ENCODE results near the gene LRP5.
A peak's percentile ranks its signal among the peaks of the same experiment; 100 is the strongest.
"Not testable (repeated sequence)": the region's sequence is repeated elsewhere in the genome, so short reads cannot be mapped to it uniquely, and the experiment has no call there.

The LRP5 gene

DNA sequence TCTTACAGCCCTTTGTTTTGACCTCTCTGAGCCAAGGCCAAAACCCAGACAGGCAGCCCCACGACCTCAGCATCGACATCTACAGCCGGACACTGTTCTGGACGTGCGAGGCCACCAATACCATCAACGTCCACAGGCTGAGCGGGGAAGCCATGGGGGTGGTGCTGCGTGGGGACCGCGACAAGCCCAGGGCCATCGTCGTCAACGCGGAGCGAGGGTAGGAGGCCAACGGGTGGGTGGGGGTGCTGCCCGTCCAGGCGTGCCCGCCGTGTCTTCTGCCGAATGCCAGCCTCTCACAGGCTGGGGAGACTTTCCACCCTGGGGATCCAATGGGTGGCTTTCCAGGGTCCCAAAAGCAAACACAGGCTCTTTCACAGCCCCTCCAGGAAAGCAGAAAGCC is 111.1 kb downstream of the LRP5 start:
- H3K9ac ChIP-seq (ENCODE audit: low read length) = no peak overlapping the region
- no peak overlapping the region for H3K4me3 ChIP-seq (ENCODE audit: low read length)
- no peak for DNase-seq (ENCODE audit: low read depth)
- no peaks in the 10 kb centered on the region for H3K27me3 ChIP-seq (replicated peaks; ENCODE audit: control insufficient read depth, insufficient read depth, low read length)
- H3K36me3 ChIP-seq (ENCODE audit: control insufficient read depth, insufficient read depth, low read length, severe bottlenecking) = peaks cover 17% of the 10 kb centered on the region
- H3K9me3 ChIP-seq (ENCODE audit: control insufficient read depth, low read length) = no peaks in the 10 kb centered on the region
- no peaks in the 10 kb centered on the region for H3K4me1 ChIP-seq (ENCODE audit: control insufficient read depth, insufficient read depth, low read length)

DNA sequence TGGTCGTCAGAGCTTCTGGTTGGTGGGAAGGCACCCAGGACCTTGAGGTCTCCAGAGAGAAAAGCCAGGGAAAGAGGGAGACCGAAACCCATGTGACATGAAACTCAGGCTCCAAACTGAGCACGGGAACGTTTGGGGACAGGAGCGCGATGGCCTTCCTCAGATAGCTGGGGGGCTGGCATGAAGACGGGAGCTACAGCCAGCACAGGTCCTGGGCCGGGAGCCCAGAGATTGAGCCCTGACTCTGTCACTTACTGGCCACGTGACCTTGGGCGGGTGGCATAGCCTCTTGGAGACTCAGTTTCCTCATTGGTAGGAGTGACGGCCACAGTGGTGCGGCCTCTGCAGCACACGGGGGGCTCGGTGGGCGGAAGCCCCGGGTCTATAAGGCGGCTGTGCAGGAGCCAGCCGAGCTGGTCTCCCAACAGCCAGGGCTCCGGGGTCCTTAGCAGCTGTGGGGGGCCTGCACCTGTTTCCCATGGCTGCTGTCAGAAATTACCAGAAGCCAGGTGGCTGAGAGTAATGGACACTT is 111.8 kb downstream of the LRP5 start:
- Histone ChIP-seq H3K36me3 (ENCODE audit: control insufficient read depth, insufficient read depth, low read length, severe bottlenecking) (peaks cover 19% of the 10 kb centered on the region), H3K9ac (ENCODE audit: low read length) (no peak overlapping the region), H3K27me3 (replicated peaks; ENCODE audit: control insufficient read depth, insufficient read depth, low read length) (no peaks in the 10 kb centered on the region), H3K4me3 (ENCODE audit: low read length) (no peak overlapping the region), H3K4me1 (ENCODE audit: control insufficient read depth, insufficient read depth, low read length) (no peaks in the 10 kb centered on the region), H3K9me3 (ENCODE audit: control insufficient read depth, low read length) (peaks cover 1% of the 10 kb centered on the region)
- DNase-seq (ENCODE audit: low read depth) = no peak

DNA sequence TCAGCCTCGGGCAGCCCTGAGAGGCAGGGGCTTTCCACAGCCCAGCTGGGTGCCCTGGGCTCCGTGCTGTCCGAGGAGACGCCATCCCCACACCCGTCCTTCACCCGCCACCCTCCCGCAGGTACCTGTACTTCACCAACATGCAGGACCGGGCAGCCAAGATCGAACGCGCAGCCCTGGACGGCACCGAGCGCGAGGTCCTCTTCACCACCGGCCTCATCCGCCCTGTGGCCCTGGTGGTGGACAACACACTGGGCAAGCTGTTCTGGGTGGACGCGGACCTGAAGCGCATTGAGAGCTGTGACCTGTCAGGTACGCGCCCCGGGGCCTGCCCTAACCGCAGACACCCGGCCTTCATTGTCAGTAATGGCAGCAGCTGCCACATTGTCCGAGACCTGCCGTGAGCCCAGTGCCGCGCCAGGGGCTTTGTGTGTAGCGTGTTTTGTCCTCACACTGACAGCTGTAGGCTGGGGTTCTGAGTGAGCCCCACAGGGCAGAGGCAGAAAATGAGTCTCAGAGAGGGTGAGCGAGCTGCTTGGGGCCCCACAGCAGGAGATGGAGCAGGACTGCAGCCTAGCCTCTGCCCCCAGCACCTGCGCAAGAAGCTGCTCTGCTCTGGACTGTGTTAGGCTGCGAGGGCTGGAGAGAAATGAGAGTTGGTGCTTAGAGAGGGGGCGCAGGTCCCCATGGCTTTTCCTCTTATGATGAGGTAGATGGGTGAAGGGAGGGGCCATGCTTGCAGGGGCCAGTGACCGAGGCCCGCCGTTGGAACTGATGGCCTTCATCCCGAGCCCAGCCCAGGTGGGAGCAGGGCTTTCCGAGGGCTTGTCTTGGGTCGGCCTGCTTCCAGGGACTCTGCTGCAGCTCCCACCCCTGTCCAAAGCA is 112.8 kb downstream of the LRP5 start:
- H3K4me1 ChIP-seq (ENCODE audit: control insufficient read depth, insufficient read depth, low read length) = no peaks in the 10 kb centered on the region
- peaks cover 10% of the 10 kb centered on the region for H3K9me3 ChIP-seq (ENCODE audit: control insufficient read depth, low read length)
- H3K36me3 ChIP-seq (ENCODE audit: control insufficient read depth, insufficient read depth, low read length, severe bottlenecking) = peaks cover 29% of the 10 kb centered on the region
- no peak for DNase-seq (ENCODE audit: low read depth)
- no peak overlapping the region for H3K4me3 ChIP-seq (ENCODE audit: low read length)
- H3K9ac ChIP-seq (ENCODE audit: low read length) = no peak overlapping the region
- H3K27me3 ChIP-seq (replicated peaks; ENCODE audit: control insufficient read depth, insufficient read depth, low read length) = no peaks in the 10 kb centered on the region

DNA sequence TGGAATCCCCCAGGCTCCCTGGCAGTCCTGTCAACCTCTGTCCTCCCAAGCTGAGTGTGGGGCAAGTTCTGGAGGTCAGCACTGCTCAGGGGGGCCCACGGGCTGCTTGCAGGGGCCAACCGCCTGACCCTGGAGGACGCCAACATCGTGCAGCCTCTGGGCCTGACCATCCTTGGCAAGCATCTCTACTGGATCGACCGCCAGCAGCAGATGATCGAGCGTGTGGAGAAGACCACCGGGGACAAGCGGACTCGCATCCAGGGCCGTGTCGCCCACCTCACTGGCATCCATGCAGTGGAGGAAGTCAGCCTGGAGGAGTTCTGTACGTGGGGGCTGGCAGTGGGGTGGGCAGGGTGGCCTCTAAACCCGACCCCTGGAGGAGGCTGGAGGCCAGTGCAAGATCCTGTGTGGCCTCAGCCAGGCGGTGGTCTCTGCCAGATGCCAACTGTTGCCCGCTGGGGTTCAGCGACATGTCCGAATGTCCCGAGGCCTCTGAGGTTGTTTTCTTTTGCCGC is 113.5 kb downstream of the LRP5 start:
- DNase-seq (ENCODE audit: low read depth) = no peak
- Histone ChIP-seq H3K9ac (ENCODE audit: low read length) (no peak overlapping the region), H3K27me3 (replicated peaks; ENCODE audit: control insufficient read depth, insufficient read depth, low read length) (no peaks in the 10 kb centered on the region), H3K36me3 (ENCODE audit: control insufficient read depth, insufficient read depth, low read length, severe bottlenecking) (peaks cover 34% of the 10 kb centered on the region), H3K9me3 (ENCODE audit: control insufficient read depth, low read length) (peaks cover 10% of the 10 kb centered on the region), H3K4me1 (ENCODE audit: control insufficient read depth, insufficient read depth, low read length) (no peaks in the 10 kb centered on the region), H3K4me3 (ENCODE audit: low read length) (no peak overlapping the region)

DNA sequence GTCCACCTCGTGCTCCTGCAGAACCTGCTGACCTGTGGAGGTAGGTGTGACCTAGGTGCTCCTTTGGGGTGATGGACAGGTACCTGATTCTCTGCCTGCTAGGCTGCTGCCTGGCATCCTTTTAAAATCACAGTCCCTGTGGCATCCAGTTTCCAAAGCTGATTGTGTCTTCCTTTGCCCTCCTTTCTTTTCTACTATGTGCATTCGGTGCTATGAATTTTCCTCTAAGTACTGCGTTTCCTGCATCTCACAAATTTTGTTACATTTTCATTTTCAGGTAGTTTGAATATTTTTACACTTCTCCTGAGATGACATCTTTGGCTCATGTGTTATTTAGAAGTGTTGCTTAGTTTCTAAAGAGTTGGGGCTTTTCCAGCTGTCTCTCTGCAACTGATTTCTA is 117.3 kb downstream of the LRP5 start:
- Histone ChIP-seq H3K36me3 (ENCODE audit: control insufficient read depth, insufficient read depth, low read length, severe bottlenecking) (peaks cover 53% of the 10 kb centered on the region), H3K4me3 (ENCODE audit: low read length) (peak overlapping the region; percentile 29), H3K4me1 (ENCODE audit: control insufficient read depth, insufficient read depth, low read length) (no peaks in the 10 kb centered on the region), H3K9ac (ENCODE audit: low read length) (no peak overlapping the region), H3K9me3 (ENCODE audit: control insufficient read depth, low read length) (peaks cover 10% of the 10 kb centered on the region), H3K27me3 (replicated peaks; ENCODE audit: control insufficient read depth, insufficient read depth, low read length) (no peaks in the 10 kb centered on the region)
- DNase-seq (ENCODE audit: low read depth) = no peak

DNA sequence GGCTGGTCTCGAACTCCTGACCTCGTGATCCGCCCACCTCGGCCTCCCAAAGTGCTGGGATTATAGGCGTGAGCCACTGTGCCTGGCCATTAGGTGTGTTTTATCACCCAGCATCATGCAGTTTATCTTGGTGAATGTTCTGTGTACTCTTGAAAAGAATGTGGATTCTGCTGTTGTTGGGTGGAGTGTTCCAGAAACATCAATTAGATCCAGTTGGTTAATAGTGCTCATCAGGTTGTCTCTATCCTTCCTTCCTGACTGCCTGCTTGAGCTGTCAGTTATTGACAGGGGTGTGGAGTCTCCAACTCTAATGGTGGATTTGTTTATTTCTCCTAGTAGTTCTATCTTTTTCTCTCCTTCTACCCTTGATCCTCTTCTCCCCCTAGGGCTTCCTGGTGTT is 118.0 kb downstream of the LRP5 start:
- H3K9ac ChIP-seq (ENCODE audit: low read length) = no peak overlapping the region
- DNase-seq (ENCODE audit: low read depth) = no peak
- peaks cover 10% of the 10 kb centered on the region for H3K9me3 ChIP-seq (ENCODE audit: control insufficient read depth, low read length)
- H3K4me3 ChIP-seq (ENCODE audit: low read length) = no peak overlapping the region
- H3K27me3 ChIP-seq (replicated peaks; ENCODE audit: control insufficient read depth, insufficient read depth, low read length) = no peaks in the 10 kb centered on the region
- H3K4me1 ChIP-seq (ENCODE audit: control insufficient read depth, insufficient read depth, low read length) = no peaks in the 10 kb centered on the region
- peaks cover 52% of the 10 kb centered on the region for H3K36me3 ChIP-seq (ENCODE audit: control insufficient read depth, insufficient read depth, low read length, severe bottlenecking)

DNA sequence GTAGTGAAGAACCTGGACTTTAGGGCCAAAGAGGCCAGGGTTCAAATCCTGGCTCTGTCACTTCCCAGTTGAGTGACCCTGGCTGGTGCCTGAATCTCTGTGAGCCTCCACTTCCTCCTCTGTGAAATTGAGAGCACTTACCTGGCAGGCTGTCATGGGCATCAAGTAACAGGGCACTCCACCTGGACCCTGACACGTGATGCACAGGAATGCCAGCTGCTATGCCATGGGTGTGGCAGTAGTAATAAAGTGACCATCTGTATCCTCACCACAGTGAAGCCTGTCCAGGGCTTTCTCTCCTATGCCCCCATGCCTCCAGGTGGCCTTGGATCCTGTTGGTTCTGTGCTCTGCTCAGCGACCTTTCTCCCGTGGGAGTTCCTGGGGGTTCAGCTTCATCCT is 118.4 kb downstream of the LRP5 start:
- H3K4me3 ChIP-seq (ENCODE audit: low read length) = no peak overlapping the region
- no peak overlapping the region for H3K9ac ChIP-seq (ENCODE audit: low read length)
- H3K27me3 ChIP-seq (replicated peaks; ENCODE audit: control insufficient read depth, insufficient read depth, low read length) = no peaks in the 10 kb centered on the region
- peaks cover 10% of the 10 kb centered on the region for H3K9me3 ChIP-seq (ENCODE audit: control insufficient read depth, low read length)
- DNase-seq (ENCODE audit: low read depth) = no peak
- no peaks in the 10 kb centered on the region for H3K4me1 ChIP-seq (ENCODE audit: control insufficient read depth, insufficient read depth, low read length)
- H3K36me3 ChIP-seq (ENCODE audit: control insufficient read depth, insufficient read depth, low read length, severe bottlenecking) = peaks cover 49% of the 10 kb centered on the region

DNA sequence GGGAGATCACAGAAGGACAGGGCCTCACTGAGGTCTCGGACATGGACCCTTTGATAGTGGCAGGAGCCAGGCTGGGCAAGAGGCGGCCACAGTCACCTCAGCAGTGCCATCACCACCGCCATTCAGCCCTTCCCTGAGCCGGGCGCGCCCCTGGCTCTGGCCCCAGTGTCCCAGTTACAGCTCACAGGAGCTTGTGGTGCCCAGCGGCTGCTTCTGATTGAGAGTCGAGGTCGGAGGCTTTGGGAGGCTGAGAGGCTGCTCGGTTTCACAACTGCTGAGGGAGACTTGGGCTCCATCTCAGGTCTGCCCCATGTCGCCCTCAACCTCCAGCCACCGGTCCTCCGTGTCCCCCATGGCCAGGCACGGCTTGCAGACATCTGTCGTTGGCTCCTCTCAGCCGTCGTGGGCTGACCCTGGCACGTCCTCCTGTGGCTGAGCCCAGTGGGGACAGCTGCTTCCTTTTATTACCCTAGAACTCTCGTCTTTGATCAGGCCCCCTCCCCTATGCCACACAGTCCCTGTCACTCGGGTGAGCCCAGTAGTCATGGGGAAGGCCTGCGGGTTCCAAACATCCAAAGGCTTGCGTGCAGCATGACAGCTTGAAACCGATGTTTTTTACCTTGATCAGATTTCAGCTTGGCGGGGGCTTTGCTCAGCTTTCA is 119.7 kb downstream of the LRP5 start:
- peaks cover 6% of the 10 kb centered on the region for H3K4me1 ChIP-seq (ENCODE audit: control insufficient read depth, insufficient read depth, low read length)
- peaks cover 10% of the 10 kb centered on the region for H3K9me3 ChIP-seq (ENCODE audit: control insufficient read depth, low read length)
- no peak for DNase-seq (ENCODE audit: low read depth)
- H3K36me3 ChIP-seq (ENCODE audit: control insufficient read depth, insufficient read depth, low read length, severe bottlenecking) = peaks cover 40% of the 10 kb centered on the region
- H3K9ac ChIP-seq (ENCODE audit: low read length) = no peak overlapping the region
- H3K4me3 ChIP-seq (ENCODE audit: low read length) = no peak overlapping the region
- H3K27me3 ChIP-seq (replicated peaks; ENCODE audit: control insufficient read depth, insufficient read depth, low read length) = no peaks in the 10 kb centered on the region

DNA sequence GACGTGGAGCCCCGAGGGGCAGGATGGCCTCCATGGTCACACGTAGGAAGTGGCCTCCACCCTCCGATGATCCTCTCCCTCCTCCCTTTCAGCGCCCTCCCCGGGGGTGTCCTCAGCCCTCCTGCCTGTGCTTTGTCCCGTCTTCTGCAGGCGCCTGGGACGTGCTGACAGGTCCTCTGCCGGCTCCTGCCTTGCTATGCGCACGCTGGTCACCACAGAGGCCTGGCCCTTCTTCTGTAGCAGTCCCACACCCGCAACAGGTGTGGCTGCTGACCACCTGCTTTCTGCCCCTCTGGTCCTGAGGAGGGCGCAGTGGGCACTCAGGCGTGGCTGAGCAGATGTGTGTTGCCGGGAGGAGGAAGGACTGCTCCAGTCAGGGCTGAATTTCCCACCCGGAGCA is 120.5 kb downstream of the LRP5 start:
- peaks cover 10% of the 10 kb centered on the region for H3K9me3 ChIP-seq (ENCODE audit: control insufficient read depth, low read length)
- H3K27me3 ChIP-seq (replicated peaks; ENCODE audit: control insufficient read depth, insufficient read depth, low read length) = no peaks in the 10 kb centered on the region
- no peak for DNase-seq (ENCODE audit: low read depth)
- no peak overlapping the region for H3K9ac ChIP-seq (ENCODE audit: low read length)
- H3K4me3 ChIP-seq (ENCODE audit: low read length) = no peak overlapping the region
- H3K36me3 ChIP-seq (ENCODE audit: control insufficient read depth, insufficient read depth, low read length, severe bottlenecking) = peaks cover 40% of the 10 kb centered on the region
- peaks cover 12% of the 10 kb centered on the region for H3K4me1 ChIP-seq (ENCODE audit: control insufficient read depth, insufficient read depth, low read length)

DNA sequence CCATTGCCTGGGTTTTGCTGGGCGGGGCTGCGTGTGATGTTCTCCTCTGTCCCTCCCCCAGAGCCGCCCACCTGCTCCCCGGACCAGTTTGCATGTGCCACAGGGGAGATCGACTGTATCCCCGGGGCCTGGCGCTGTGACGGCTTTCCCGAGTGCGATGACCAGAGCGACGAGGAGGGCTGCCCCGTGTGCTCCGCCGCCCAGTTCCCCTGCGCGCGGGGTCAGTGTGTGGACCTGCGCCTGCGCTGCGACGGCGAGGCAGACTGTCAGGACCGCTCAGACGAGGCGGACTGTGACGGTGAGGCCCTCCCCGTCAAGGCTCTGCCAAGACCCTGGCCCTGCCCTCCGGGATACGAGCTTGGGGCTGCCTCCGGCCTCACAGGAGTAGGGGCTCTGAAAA is 121.2 kb downstream of the LRP5 start:
- Histone ChIP-seq H3K4me1 (ENCODE audit: control insufficient read depth, insufficient read depth, low read length) (peaks cover 19% of the 10 kb centered on the region), H3K27me3 (replicated peaks; ENCODE audit: control insufficient read depth, insufficient read depth, low read length) (no peaks in the 10 kb centered on the region), H3K9ac (ENCODE audit: low read length) (no peak overlapping the region), H3K36me3 (ENCODE audit: control insufficient read depth, insufficient read depth, low read length, severe bottlenecking) (peaks cover 40% of the 10 kb centered on the region), H3K9me3 (ENCODE audit: control insufficient read depth, low read length) (peaks cover 10% of the 10 kb centered on the region), H3K4me3 (ENCODE audit: low read length) (no peak overlapping the region)
- DNase-seq (ENCODE audit: low read depth) = no peak

DNA sequence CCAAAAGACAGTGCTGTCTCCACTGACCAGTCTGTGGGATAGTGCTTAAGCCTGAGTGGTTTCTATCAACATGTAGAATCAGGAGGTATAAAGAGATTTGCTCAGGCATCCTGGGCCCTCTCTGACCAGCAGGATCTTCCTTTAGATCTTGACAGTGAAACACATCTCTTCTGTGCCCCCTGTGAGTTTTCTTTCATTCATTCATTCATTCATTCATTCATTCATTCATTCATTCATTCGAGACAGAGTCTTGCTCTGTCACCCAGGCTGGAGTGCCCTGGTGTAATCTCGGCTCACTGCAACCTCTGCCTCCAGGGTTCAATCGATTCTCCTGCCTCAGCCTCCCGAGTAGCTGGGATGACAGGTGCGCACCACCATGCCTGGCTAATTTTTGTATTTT is 121.8 kb downstream of the LRP5 start:
- H3K4me3 ChIP-seq (ENCODE audit: low read length); DNase-seq (ENCODE audit: low read depth); H3K9ac ChIP-seq (ENCODE audit: low read length); H3K27me3 ChIP-seq (replicated peaks; ENCODE audit: control insufficient read depth, insufficient read depth, low read length); H3K9me3 ChIP-seq (ENCODE audit: control insufficient read depth, low read length): not testable (repeated sequence)
- H3K4me1 ChIP-seq (ENCODE audit: control insufficient read depth, insufficient read depth, low read length) = peaks cover 24% of the 10 kb centered on the region
- peaks cover 38% of the 10 kb centered on the region for H3K36me3 ChIP-seq (ENCODE audit: control insufficient read depth, insufficient read depth, low read length, severe bottlenecking)

All from adipocyte (in vitro differentiated cells).